Right forelimb (tissue), 1 donor: Measurements from ENCODE around the gene FLT3.
"Not testable (repeated sequence)": the region's sequence is repeated elsewhere in the genome, so short reads cannot be mapped to it uniquely, and the experiment has no call there.

Experiments used
- DNase-seq: peaks from one replicate; pipeline ENCODE4 v3.0.0-alpha.2; 2018

The FLT3 gene

DNA sequence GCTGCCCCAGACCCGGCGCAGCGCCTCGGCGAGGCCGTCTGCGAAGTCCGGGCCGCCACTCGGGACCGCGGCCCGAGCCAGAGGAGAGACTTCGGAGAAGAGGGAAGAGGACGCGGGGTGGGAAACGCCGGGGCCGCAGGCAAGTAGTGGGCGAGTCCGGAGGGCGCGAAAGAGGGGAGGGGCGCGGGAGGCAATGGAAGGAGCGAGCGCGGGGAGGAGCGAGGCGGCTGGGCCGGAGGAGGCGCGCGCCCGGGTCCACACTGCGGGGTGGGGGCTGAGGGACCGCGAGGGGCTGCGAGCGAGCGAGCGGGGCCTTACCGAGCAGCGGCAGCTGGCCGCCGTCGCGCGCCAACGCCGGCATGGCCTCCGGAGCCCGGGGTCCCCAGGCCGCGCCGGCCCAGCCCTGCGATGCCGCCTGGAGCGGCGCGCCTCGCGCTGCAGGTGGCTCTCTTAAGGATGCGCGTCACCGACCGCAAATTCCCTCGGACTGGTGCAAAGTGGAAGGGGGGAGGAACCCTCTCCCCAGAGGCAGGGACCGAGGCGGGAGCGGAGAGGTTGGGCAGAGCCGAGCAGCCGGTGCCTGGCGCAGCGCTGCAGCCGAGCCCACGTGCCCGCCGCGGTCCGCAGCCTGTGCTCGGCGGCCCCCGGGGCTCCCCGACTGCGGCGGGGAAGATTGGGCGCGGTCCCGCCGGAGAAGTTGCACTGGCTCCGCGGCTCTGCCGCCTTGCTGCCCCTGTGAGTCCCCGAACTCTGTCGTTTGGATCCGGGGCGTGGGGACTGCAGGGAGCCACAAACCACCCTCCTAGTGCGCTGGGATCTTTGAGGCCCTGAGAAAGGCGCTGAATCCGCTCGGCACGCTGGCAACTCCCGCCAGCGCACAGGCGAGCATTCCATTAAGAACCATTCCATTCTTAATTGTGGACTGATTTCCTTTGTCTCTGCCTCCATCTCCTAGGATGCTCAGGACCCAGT, at the start of gene FLT3:
Gene FLT3, minus strand, starts transcription at position 427 of the 972 bp plus-strand sequence. Its CDS starts 66 bp downstream, at position 361.
- peak; percentile 48 for DNase-seq

DNA sequence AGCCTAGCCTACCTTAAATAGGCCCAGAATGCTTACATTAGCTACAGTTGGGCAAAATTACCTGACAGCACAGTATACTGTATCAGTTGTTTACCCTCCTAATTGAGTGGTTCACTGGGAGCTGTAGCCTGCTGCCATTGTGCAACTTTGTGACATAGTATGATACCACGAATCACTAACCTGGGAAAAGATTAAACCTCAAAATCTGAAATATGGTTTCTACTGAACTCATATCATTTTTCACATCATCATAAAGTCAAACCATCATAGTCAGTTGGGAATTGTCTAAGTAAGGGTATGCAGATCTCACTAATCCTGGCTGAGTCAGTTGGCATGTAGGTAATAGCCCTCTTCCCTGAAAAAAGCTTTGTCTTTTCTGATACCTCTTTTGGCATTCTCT, 47.1 kb upstream of the FLT3 start:
- DNase-seq, result no peak

DNA sequence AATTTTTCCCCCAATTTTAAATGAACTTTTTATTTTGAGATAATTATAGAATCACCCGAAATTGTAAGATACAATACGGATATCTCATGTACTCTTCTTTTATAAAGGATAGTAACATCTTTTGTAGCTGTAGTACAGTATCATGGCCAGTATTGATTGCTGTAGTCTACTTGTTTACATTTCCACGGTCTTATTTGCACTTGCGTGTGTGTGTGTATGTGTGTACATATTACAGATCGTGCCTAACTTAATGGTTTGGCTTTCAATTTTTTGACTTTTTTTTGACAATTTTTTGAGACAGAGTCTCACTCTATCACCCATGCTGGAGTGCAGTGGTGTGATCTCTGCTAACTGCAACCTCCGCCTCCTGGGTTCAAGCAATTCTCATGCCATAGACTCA, 44.7 kb upstream of the FLT3 start:
- DNase-seq, result no peak

DNA sequence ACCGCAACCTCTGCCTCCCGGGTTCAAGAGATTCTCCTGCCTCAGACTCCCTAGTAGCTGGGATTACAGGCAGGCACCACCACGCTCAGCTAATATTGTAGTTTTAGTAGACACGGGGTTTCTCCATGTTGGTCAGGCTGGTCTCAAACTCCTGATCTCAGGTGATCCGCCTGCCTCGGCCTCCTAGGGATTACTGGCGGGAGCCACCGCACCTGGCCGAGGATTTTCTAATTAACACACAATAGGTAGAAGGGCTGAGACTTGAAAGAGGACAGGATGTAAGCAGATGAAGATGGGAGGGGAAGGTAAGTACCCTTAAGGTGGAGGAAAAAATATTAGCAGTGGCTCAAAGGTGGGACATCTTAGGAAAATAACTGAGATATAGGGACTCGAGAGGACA, 41.2 kb upstream of the FLT3 start:
- not testable (repeated sequence) for DNase-seq

DNA sequence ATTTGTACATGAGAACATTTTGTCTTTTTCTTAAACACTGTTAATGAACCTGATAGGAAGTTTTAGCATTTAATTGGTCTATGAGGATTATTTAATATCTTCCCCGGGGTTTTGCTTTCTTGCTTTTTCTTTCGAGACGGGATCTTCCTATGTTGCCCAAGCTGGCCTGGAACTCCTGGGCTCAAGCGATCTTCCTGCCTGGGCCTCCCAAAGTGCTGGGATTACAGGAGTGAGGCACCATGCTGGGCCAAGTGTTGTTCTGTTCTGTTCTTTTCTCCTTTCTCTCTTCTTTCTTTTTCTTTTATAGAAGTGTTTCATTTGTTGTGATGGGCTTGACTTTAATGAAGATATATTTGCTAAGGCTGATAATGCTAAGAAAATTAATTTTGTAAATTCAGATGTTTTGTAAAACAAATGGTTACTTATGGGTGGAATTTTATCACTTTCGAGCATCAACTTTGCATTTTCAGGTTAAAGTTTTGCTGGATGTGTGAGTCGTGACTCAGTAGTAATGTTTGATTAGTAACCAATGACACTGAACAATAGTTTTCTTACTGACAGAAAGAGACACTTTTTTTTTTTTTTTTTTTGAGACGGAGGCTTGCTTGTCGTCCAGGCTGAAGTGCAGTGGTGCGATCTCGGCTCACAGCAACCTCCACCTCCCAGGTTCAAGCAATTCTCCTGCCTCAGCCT, 40.2 kb upstream of the FLT3 start:
- no peak for DNase-seq

DNA sequence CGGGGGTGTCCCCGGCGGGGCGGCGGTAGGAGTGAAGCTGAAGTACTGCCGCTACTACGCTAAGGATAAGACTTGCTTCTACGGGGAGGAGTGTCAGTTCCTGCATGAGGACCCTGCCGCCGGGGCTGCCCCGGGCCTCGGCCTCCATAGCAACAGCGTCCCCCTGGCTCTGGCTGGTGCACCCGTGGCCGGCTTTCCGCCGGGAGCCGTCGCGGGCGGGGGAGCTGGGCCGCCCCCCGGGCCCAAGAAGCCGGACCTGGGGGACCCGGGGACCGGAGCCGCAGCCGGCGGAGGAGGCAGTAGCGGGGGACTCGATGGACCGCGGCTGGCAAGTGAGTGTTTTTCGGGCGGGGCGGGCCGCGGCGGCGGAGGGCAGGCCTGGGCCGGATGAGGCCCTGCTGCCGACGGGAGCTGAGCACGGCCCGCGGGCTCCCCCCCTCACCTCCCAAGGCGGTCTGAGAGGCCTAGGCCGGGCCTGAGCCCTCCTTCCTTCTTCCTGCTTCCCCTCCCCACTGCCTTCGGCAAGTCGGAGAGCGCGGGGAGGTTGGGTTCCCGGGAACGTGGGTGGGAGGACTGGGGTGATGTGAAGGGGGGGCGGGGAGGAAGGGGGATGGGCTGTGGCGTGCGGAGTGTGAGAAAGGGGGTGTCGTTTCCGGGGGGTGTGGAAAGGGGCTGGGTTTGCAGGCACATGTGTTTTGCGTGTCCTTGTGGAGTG, 38.5 kb upstream of the FLT3 start:
- DNase-seq, result peak; percentile 95

DNA sequence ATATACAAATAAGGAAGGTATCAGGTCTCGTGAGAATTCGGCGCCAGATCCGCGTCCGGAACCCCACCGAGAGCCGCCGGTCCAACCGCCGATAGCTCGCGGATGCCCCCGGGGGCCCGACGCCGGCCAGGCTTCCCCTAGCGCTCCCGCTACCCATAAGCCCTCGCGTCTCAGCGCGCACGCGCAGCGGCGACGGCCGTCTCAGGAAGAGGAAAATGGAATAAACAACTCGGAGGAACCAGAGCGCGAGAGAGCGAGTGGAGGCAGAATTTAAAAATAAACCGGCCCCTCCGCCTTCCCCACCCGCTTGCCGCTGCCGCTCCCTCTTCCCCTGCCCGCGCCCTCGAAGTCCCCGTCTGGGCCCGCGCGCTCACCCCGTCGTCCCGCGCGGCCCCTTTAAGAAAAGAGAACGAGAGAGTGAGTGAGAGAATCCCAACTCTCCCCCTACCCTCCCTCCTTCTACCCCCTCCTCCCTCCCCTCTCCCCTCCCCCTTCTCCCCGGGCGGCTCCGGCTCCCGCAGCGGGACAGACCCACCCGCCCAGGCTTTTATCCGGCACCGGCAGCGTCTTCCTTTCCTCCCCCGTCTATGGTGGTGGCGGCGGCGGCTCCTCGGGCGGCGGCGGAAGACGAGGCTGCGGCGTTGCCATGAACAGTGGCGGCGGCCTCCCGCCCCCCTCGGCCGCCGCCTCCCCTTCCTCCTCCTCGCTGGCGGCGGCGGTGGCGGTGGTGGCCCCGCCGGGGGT, 37.8 kb upstream of the FLT3 start, which contains the start of gene PAN3:
Gene PAN3, plus strand, starts transcription at position 534 of the 744 bp plus-strand sequence. Its CDS starts 113 bp downstream, at position 647.
- peak; percentile 95 for DNase-seq

DNA sequence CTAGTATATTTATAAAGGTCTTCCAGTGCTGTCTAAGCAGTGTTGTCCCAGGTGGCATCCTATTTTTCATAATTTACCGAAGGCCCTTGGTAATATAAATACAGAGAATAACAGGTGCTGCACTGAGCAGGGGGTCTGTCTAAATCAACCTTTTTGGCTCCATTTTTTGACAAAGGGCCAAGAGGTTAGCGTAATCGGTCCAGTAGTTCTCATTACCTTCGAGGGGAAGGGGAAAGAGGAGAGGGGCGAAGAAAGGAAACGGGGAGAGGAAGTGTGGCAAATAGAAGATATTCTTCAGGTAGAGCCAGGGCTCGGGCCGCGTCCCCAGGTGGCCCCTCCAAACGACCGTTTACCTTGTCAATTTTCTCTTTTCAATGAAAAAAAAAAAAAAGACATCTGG, 37.2 kb upstream of the FLT3 start:
- DNase-seq, result peak; percentile 44

DNA sequence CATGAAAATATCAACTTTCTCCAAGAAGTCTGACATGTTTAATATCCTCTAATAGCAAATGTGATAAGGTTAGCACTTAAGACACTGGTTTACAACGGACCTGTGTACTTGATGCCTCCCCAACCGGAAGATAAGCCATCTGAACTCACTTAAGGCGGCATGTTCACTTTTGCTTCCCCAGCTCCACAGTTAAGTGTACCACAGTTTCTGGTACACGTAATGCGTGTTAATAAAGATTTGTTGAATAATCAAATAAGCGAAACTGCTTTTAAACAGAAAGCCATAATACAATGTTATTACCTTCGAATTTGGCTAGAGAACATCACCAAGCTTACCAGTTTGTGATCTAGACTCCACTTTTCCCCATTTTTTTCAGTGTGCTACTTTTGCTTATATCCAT, 36.5 kb upstream of the FLT3 start:
- no peak for DNase-seq

DNA sequence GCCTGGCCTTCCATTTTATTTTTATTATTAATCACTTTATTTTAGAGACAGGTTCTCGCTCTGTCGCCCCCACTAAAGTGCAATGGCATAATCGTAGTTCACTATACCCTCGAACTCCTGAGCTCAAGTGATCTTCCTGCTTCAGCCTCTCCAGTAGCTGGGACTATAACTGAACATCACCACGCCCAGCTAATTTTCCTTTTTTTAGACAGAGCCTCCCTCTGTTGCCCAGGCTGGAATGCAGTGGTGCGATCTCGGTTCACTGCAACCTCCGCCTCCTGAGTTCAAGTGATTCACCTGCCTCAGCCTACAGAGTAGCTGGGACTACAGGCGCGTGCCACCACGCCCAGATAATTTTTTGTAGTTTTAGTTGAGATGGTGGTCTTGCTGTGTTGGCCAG, 31.3 kb upstream of the FLT3 start:
- DNase-seq, result no peak

DNA sequence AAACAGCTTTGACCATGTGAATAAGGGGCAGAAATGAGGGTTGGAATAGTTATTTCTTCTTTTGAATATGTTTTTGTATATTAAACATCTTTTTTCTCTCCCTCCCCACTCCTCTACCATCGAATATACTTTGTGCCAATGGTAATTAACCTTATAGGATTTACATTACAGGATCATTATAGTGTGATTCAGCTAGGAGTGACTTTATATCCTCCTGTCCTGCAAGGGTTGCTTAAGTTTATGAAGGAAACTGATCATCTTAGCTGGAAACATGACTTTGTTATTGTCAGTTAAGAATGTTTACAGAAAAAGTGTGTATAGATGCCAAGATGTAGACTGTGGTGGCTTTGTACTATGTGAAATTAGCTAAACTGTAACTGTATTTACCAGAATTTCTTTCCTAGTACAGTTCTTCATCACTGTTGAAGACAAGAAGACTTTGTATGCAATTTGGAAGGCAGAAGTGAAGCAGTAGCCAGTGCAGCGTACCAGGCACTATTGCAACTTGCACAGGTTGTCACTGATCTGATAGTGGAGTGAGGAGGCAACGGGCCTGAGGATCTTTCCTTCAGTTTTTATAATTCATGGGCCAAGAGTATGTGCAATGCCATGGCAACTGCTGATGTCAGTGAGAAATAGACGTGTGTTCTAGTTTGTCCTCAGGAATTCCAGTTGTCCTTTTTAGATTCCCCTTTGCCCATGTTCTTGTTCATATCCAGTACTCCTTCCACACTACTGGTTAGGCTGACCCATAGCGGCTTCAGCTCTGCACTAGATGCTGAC, 29.7 kb upstream of the FLT3 start:
- DNase-seq, result no peak

DNA sequence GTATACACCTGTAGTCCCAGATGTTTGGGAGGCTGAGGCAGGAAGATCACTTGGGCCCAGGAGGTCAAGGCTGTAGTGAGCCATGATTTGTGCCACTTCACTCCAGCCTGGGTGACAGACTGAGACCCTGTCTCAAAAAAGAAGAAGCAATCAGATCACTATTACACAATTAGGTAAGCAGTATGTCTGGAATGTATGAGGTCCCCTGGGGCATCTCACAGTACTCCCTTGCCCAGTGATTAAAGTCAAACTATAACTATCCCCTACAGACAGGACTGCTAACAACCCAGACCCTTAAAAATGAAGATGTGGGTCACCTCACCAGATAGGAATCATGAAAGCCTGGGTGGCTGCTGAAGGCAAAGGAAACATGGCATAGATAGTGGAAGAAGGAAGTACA, 28.6 kb upstream of the FLT3 start:
- DNase-seq, result no peak

DNA sequence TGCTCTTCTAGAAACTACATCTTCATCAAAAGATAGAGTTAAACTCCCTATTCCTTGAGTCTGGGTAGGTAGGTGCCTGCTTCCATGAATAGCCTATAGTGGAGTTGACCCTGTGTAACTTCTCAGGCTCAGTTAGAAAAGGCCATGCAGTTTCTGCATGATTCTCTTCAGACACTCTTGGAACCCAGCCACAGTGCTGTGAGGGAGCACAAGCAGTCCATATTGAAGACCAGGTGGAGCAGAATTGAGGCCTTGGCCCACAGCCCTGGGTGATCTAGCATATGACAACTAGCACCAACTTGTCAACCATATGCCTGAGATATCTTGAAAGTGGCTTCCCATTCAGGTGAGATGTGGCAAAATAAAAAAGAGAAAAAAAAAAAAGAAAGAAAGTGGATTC, 27.7 kb upstream of the FLT3 start:
- DNase-seq, result no peak

DNA sequence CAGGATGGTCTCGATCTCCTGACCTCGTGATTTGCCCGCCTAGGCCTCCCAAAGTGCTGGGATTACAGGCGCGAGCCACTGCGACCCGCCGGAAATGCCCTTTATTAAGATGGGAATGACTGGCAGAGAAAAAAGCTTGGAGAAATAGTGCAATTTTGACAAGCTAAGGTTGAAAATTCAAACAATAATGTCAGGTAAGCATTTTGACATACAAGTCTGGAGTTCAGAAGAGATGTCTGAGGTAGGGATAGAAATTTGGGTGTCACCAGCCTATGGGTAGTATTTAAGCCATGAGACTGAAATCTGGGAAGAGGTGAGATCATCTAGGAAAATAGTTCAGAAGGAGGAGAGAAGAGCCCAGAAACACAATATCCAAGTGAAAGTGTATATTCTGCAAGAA, 20.8 kb upstream of the FLT3 start:
- DNase-seq, result no peak

DNA sequence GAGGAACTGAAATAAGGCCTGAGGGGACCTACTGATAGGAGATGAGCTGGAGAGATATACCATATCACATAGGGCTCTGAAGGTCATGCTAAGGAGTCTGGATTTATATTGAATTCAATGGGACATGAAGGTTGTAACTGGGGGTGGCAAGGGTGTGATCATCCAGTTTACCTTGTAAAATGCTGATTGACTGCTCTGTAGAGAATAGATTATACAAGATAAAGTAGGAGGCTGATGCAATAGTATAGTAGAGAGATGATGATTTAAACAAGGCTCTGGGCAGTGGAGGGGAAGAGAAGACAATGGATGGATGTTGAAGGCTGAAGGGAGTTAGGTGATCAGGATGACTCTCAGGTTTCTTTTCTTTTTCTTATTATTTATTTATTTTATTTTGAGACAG, 19.9 kb upstream of the FLT3 start:
- DNase-seq, result no peak

DNA sequence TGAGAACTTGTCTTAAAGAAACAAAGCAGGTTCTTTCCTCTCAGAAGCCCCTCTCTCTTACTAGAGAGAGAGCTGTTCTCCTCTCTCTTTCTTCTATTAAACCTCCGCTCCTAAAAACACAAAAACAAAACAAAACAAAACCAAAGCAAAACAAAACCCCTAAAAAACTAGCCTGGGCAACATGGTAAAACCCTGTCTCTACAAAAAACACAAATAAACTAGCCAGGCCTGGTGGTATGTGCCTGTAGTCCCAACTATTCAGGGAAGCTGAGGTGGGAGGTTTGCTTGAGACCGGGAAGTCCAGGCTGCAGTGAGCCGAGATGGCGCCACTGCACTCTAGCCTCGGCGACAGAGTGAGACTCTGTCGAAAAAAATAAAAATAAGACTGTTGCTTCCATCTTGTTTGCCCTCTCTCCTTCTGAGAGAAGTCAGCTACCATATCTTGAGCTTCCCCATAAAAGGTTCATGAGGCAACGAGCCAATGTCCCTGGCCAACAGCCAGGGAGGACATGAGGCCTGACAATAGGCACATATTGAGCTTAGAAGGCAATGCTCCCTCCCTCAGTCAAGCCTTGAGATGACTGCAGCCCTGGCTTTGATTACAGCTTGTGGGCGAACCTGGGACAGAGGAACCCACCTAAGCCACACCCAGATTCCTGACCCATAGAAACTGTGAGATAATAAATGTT, 17.5 kb upstream of the FLT3 start:
- no peak for DNase-seq

DNA sequence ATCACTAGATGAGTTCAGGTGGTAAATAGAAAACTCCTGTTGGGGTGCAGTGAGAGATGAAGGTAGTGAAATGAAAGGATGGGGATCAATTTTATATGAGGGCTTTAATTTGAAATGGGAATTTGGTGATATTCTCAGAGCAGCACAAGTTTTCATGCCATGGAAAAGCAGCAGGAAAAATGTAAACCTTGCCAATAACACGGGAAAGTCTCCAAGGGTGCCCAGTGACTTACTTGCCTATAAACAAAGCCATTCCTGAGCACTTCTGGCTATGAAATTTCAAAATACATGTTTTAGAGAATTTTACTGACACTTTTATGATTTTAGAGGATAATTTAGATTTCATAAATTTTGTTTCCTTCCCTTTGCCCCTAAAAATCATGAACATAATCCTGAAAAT, 16.4 kb upstream of the FLT3 start:
- no peak for DNase-seq

DNA sequence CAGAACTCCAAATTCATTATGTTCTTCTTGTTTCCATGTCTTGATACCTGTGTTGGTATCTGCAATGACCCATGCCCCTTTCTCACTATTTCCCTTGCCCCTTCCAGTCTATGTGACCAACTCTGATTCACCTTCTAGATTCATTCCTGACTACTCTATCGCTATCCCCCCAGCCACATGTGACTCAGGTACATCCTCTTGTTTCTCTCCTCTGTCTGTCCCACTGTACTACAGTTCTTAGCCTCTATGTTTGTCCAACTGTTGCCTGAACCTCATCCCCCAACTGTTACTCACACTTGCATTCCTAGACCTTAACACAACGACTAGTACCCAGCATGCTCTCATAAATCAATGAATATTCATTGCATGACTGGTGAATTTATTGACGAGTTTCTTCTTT, 10.0 kb upstream of the FLT3 start:
- no peak for DNase-seq

DNA sequence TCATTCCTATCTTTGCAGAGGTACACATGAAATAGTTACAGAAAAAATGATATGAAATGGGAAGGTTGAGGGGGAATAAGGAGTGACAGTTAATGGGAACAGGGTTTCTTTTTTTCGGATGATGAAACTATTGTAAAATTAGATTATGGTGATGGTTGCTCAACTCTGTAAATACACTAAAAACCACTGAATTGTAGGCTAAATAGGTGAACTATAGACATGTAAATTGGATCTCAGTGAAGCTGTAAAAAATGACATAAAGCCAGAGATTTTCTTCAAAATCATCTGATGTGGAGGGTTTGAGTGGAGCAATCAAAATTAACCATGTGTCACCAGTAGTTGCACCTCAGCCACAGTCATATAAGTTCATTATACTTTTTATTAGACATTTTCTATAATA, 6.6 kb upstream of the FLT3 start:
- no peak for DNase-seq

DNA sequence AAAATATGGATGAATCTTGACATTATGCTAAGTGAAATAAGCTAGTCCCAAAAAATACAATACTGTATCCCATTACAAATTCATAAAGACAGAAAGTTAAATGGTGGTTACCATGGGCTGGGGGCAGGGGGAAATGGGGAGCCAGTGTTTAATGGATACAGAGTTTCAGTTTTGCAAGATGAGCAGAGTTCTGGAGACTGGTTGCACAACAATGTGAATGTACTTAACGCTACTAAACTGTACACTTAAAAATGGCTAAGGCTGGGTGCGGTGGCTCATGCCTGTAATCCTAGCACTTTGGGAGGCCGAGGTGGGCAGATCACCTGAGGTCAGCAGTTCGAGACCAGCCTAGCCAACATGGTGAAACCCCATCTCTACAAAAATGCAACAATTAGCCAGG, 1.5 kb upstream of the FLT3 start:
- DNase-seq, result not testable (repeated sequence)
